HUDEP-2 (cell line): Measurements from ENCODE around the gene GNAS-AS1.
A peak's percentile ranks its signal among the peaks of the same experiment; 100 is the strongest.
"Not testable (repeated sequence)": the region's sequence is repeated elsewhere in the genome, so short reads cannot be mapped to it uniquely, and the experiment has no call there.

Source experiments
- DNase-seq, 76 experiments: peaks; one replicate each; lab custom pipeline; 2025; ENCODE audit not compliant: unreplicated experiment in 76 of 76; lab: John Stamatoyannopoulos, UW

The GNAS-AS1 gene

GRCh38 chr20:58838174-58838573 is 12.5 kb downstream of the GNAS-AS1 start:
- no peak for DNase-seq

GRCh38 chr20:58837717-58838116 is 13.0 kb downstream of the GNAS-AS1 start:
- DNase-seq: no peak

- DNase-seq: no peak
Observed at GRCh38 chr20:58836616-58837204, 14.0 kb downstream of the GNAS-AS1 start.

- no peak for DNase-seq
Observed at GRCh38 chr20:58835231-58835630, 15.5 kb downstream of the GNAS-AS1 start.

GRCh38 chr20:58833921-58834320 is 16.8 kb downstream of the GNAS-AS1 start:
- no peak for DNase-seq

GRCh38 chr20:58832457-58832856 is 18.2 kb downstream of the GNAS-AS1 start:
- no peak for DNase-seq

- DNase-seq: no peak
Observed at GRCh38 chr20:58829531-58829941, 21.2 kb downstream of the GNAS-AS1 start.

GRCh38 chr20:58828804-58829203 is 21.9 kb downstream of the GNAS-AS1 start:
- not testable (repeated sequence) for DNase-seq

- DNase-seq: no peak
Observed at GRCh38 chr20:58828136-58828535, 22.6 kb downstream of the GNAS-AS1 start.

GRCh38 chr20:58826271-58826670 is 24.4 kb downstream of the GNAS-AS1 start:
- no peak for DNase-seq

GRCh38 chr20:58825450-58825849 is 25.3 kb downstream of the GNAS-AS1 start:
- DNase-seq: no peak

GRCh38 chr20:58824843-58825242 is 25.9 kb downstream of the GNAS-AS1 start:
- no peak for DNase-seq

GRCh38 chr20:58822748-58823730 is 27.7 kb downstream of the GNAS-AS1 start:
- no peak for DNase-seq

- DNase-seq: peak in 3 of 76 experiments; percentile 1 to 6 (median 2)
Observed at GRCh38 chr20:58822149-58822548, 28.6 kb downstream of the GNAS-AS1 start.

GRCh38 chr20:58820515-58820914 is 30.2 kb downstream of the GNAS-AS1 start:
- not testable (repeated sequence) for DNase-seq

- DNase-seq: no peak
Observed at GRCh38 chr20:58819921-58820320, 30.8 kb downstream of the GNAS-AS1 start.

GRCh38 chr20:58818586-58819285 is 32.0 kb downstream of the GNAS-AS1 start:
- DNase-seq: no peak

- no peak for DNase-seq
Observed at GRCh38 chr20:58817748-58818147, 33.0 kb downstream of the GNAS-AS1 start.

- DNase-seq: no peak
Observed at GRCh38 chr20:58816957-58817651, 33.6 kb downstream of the GNAS-AS1 start.

GRCh38 chr20:58816051-58816450 is 34.7 kb downstream of the GNAS-AS1 start:
- DNase-seq: no peak

- no peak for DNase-seq
Observed at GRCh38 chr20:58815448-58815847, 35.3 kb downstream of the GNAS-AS1 start.
